ENCODE measurements around the gene INAVA.

DNA sequence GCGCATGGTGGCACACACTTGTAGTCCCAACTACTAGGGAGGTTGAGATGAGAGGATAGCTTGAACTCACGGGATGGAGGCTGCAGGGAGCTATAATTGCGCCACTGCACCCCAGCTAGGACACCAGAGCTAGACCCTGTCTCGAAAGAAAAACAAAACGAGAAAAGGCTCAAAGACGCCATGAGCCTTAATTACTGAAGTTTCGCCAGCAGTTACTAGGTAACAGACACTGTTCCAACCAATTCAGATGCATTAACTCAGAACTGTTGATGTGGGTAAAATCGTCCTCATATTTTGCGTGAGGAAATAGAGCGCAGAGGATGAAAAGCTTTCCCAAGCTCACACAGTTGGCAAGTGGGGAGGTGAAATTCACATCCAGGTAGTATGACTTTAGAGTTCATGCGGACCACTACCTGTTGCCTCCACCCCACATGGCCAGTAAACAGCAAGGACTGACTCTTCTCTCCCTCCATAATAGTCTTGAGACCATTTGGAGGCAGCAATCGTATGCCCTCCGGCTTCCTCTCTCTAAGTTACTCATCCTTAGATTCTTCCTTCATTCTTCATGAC, 40.1 kb downstream of the INAVA start:
- TF ChIP-seq POLR2A (IDR thresholded peaks at IDR 0.05; ENCODE audit: low read length) (no peak), GATA1 (IDR thresholded peaks at IDR 0.05; ENCODE audit: low read depth, low read length) (no peak)

All from erythroblast (primary cell).